ENCODE data around the gene FHAD1.

GRCh38 chr1:15427280-15427666 is 180.2 kb downstream of the FHAD1 start:
- TF ChIP-seq CTCF (IDR thresholded peaks at IDR 0.05; ENCODE audit: low read length) (no peak), EZH2 (optimal IDR thresholded peaks at IDR 0.05; ENCODE audit: low read depth, low read length) (no peak), EZH2phosphoT487 (IDR thresholded peaks at IDR 0.05; ENCODE audit: low read length) (no peak)

Data from MM.1S (cell line).